HCT116 (cell line): ENCODE results near the gene SUSD3. TPM values are rescaled to one million over a fixed set of nuclear protein-coding genes. Genes with fewer than 3 reads are reported as not detected.

ENCODE experiments used
- ATAC-seq: fragments of 200-7000 bp; cut with Tn5 transposase; 2 replicates; pipeline ENCODE4 v1.9.1; 2020; ENCODE audit warnings: mild to moderate bottlenecking, moderate library complexity
- BruUV-seq: library from RNA; stranded (reverse); fragments of 400-500 nt; replicated peaks from 2 replicates; lab custom pipeline; 2021; lab: Mats Ljungman, UMichigan
- CTCF ChIA-PET: fragments of 300-600 bp; sonication (Branson Sonifier 250); formaldehyde crosslinking; loops from one replicate; lab custom pipeline; 2021; ENCODE audit warnings: antibody characterized with exemption; lab: Charles Lee
- POLR2A ChIA-PET: fragments of 300-600, 350-600 bp; sonication (Branson Sonifier 250); formaldehyde crosslinking; loops from one replicate; lab custom pipeline; 2021; ENCODE audit warnings: antibody characterized with exemption; lab: Charles Lee
- RAD21 ChIA-PET, 2 experiments: fragments of 300-600 bp; sonication (Branson Sonifier 250); formaldehyde crosslinking; loops; one replicate each; lab custom pipeline; 2023; ENCODE audit warnings: low total read pairs in 2 of 2; ENCODE audit not compliant: uncharacterized antibody in 2 of 2, unreplicated experiment in 2 of 2, low non-redundant PET in 1 of 2; lab: Charles Lee
- DNase-seq: peaks from one replicate; pipeline ENCODE4 v3.0.0-alpha.2; 2010; ENCODE audit warnings: low read depth, low spot score
- H2AFZ ChIP-seq: fragments of 200-600 bp; shearing (Covaris generic), sonication (generic); 2 replicates; pipeline ENCODE4 v1.6.1; 2017; ENCODE audit warnings: low read depth, mixed run types, mixed read lengths, antibody characterized with exemption, low read length; ENCODE audit not compliant: poor library complexity, severe bottlenecking
- H3K27ac ChIP-seq: 2 replicates; pipeline ENCODE4 v1.5.1; 2012; ENCODE audit warnings: low read depth, low read length
- H3K27me3 ChIP-seq: fragments of 200-600 bp; sonication (generic); 2 replicates; pipeline ENCODE4 v1.6.1; 2016; ENCODE audit warnings: mixed run types, low read length, mixed read lengths; ENCODE audit not compliant: insufficient read depth
- H3K36me3 ChIP-seq, 2 experiments: fragments of 200-500 bp in 1 of 2; fragments of 200-600 bp in 1 of 2; sonication (Bioruptor generic) in 1 of 2; sonication (generic) in 1 of 2; 2 replicates each; pipeline versions ENCODE4 v1.5.1 to v1.6.1; 2014 to 2016; ENCODE audit warnings: low read length in 2 of 2, inconsistent platforms in 1 of 2, mixed read lengths in 1 of 2, mixed run types in 1 of 2; ENCODE audit not compliant: insufficient read depth in 2 of 2, control insufficient read depth in 1 of 2
- H3K4me1 ChIP-seq, 2 experiments: fragments of 200-600 bp in 1 of 2; sonication (generic) in 1 of 2; 2 replicates each; pipeline versions ENCODE4 v1.5.1 to v1.6.1; 2012 to 2017; ENCODE audit warnings: low read length in 2 of 2, inconsistent platforms in 1 of 2, mild to moderate bottlenecking in 1 of 2, mixed read lengths in 1 of 2, mixed run types in 1 of 2, moderate library complexity in 1 of 2; ENCODE audit not compliant: insufficient read depth in 2 of 2, control insufficient read depth in 1 of 2
- H3K4me2 ChIP-seq: fragments of 200-600 bp; sonication (generic); 2 replicates; pipeline ENCODE4 v1.6.1; 2017; ENCODE audit warnings: mixed run types, low read length, mixed read lengths
- H3K4me3 ChIP-seq, 2 experiments: fragments of 200-600 bp in 1 of 2; sonication (generic) in 1 of 2; replicated peaks in 1 of 2; 2 replicates each; pipeline ENCODE4 v1.5.1; 2011 to 2016; ENCODE audit warnings: low read length in 2 of 2, control low read depth in 1 of 2, low read depth in 1 of 2, mild to moderate bottlenecking in 1 of 2, mixed read lengths in 1 of 2, mixed run types in 1 of 2
- H3K79me2 ChIP-seq: fragments of 200-600 bp; sonication (generic); 2 replicates; pipeline ENCODE4 v1.6.1; 2017; ENCODE audit warnings: mild to moderate bottlenecking, mixed run types, low read length, moderate library complexity, mixed read lengths; ENCODE audit not compliant: insufficient read depth
- H3K9ac ChIP-seq: fragments of 200-600 bp; sonication (generic); 2 replicates; pipeline ENCODE4 v1.6.1; 2016; ENCODE audit warnings: low read length, mixed read lengths
- H3K9me2 ChIP-seq: fragments of 200-600 bp; sonication (generic), shearing (Covaris generic); 2 replicates; pipeline ENCODE4 v1.6.1; 2017; ENCODE audit warnings: mixed run types, mild to moderate bottlenecking, moderate library complexity; ENCODE audit not compliant: insufficient read depth
- H3K9me3 ChIP-seq, 2 experiments: fragments of 200-500 bp in 1 of 2; fragments of 200-600 bp in 1 of 2; sonication (Bioruptor generic) in 1 of 2; sonication (generic) in 1 of 2; 2 replicates each; pipeline ENCODE4 v1.6.1; 2014 to 2017; ENCODE audit warnings: low read length in 2 of 2, mixed read lengths in 2 of 2, inconsistent platforms in 1 of 2, low read depth in 1 of 2, mild to moderate bottlenecking in 1 of 2, mixed run types in 1 of 2, moderate library complexity in 1 of 2; ENCODE audit not compliant: control insufficient read depth in 1 of 2, insufficient read depth in 1 of 2
- H4K20me1 ChIP-seq: fragments of 200-600 bp; sonication (generic), shearing (Covaris generic); 2 replicates; pipeline ENCODE4 v1.6.1; 2017; ENCODE audit warnings: mixed run types, mild to moderate bottlenecking, moderate library complexity; ENCODE audit not compliant: insufficient read depth
- CEBPB ChIP-seq: IDR thresholded peaks from 2 replicates; pipeline ENCODE4 v1.6.1; 2012; ENCODE audit warnings: low read depth
- ELF1 ChIP-seq: IDR thresholded peaks from 2 replicates; pipeline ENCODE4 v1.6.1; 2012; ENCODE audit warnings: low read depth, borderline replicate concordance
- FOSL1 ChIP-seq: IDR thresholded peaks from 2 replicates; pipeline ENCODE4 v1.6.1; 2012; ENCODE audit warnings: low read depth
- TCF7L2 ChIP-seq: IDR thresholded peaks from 2 replicates; pipeline ENCODE4 v1.7.0; 2011; ENCODE audit warnings: borderline replicate concordance, inconsistent platforms; ENCODE audit not compliant: insufficient read depth, insufficient read length; ENCODE audit errors: extremely low read depth
- intact Hi-C: fragments of 100-400 bp; cut with micrococcal nuclease; formaldehyde crosslinking; loops from 2 replicates; pipeline ENCODE4 v1.10.0; 2022
- total RNA-seq: library from RNA; stranded (reverse); gene quantifications from one replicate; pipeline ENCODE4 v1.2.1, GENCODE V29; 2021; ENCODE audit not compliant: unreplicated experiment

Gene SUSD3
- total RNA-seq, 1 experiment from 2014 or later: 11.3 TPM

- Histone ChIP-seq H3K27ac (no peak overlapping the region), H3K9me3 (no peaks in the 10 kb centered on the region), H3K4me2 (no peak overlapping the region), H3K36me3 (peaks cover 3 to 4% of the 10 kb centered on the region in 2 experiments; a peak in 3 of 4 replicates), H3K27me3 (no peaks in the 10 kb centered on the region), H4K20me1 (no peaks in the 10 kb centered on the region), H3K9me2 (no peaks in the 10 kb centered on the region), H3K9ac (no peak overlapping the region), H3K4me1 (peaks cover 0 to 22% of the 10 kb centered on the region in 2 experiments; a peak in 2 of 4 replicates), H3K79me2 (peaks cover 10% of the 10 kb centered on the region; the same call in 1 of the 2 replicates), H3K4me3 (no peak overlapping the region), H2AFZ (no peak overlapping the region)
- ChIA-PET POLR2A (no interaction called here), CTCF (no interaction called here), RAD21 (no interaction called here)
- no peak for ATAC-seq
- no peak for DNase-seq
- BruUV-seq: no TSS peak
- no peak for TF ChIP-seq TCF7L2
- intact Hi-C loops: no loop called here
Observed at GRCh38 chr9:93112116-93112863, 53.8 kb downstream of the SUSD3 start.

DNA sequence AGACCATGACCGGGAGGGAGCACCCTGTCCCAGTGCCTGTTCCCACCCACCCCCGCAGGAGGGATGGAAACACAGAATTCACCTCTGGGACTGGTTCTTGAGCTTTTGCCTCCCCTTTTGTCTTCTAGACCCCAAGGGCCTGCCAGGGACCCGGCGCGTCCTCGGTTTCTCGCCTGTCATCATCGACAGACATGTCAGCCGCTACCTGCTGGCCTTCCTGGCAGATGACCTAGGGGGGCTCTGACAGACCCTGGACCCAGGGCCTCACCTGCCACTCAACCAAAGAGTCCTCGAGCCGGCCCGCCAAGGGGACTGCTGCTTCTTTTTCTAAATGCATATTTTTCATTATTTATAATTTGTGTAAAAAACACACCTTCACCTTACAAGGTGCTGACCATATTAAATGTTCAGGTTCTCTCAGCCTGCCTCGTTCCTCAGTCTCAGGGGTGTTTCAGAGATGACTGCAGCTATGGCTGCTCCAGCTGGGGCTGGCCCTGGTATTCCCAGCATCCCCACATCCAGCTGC, 54.4 kb downstream of the SUSD3 start:
- ChIA-PET POLR2A (no interaction called here), RAD21 (no interaction called here), CTCF (no interaction called here)
- no peaks in the 10 kb centered on the region for H4K20me1 ChIP-seq
- H3K4me2 ChIP-seq: no peak overlapping the region
- H3K27ac ChIP-seq: no peak overlapping the region
- H2AFZ ChIP-seq: no peak overlapping the region
- DNase-seq: no peak
- no peak overlapping the region for H3K9ac ChIP-seq
- no TSS peak for BruUV-seq
- H3K9me2 ChIP-seq: no peaks in the 10 kb centered on the region
- H3K4me3 ChIP-seq: no peak overlapping the region
- H3K4me1 ChIP-seq: peaks cover 0 to 16% of the 10 kb centered on the region in 2 experiments; a peak in 2 of 4 replicates
- peaks cover 4% of the 10 kb centered on the region; the same call in 1 of the 2 replicates for H3K79me2 ChIP-seq
- intact Hi-C loops: no loop called here
- no peak for ATAC-seq
- H3K27me3 ChIP-seq: no peaks in the 10 kb centered on the region
- H3K36me3 ChIP-seq: peaks cover 3 to 4% of the 10 kb centered on the region in 2 experiments; a peak in 3 of 4 replicates
- H3K9me3 ChIP-seq: no peaks in the 10 kb centered on the region
- no peak for TF ChIP-seq CEBPB
- TF ChIP-seq FOSL1: no peak
- no peak for TF ChIP-seq ELF1
